Cardiac fibroblast (primary cell): ENCODE measurements around the gene LITAFD.

Experiments used
- DNase-seq, 2 donors: peaks; one replicate each; pipeline versions ENCODE4 v3.0.0 to v3.0.0-alpha.2; 2010; ENCODE audit warnings: low read depth in 2 of 2
- H3K4me3 ChIP-seq, 2 donors: replicated peaks in 1 of 2; 1 replicate in 1 of 2; 2 replicates in 1 of 2; pipeline ENCODE4 v1.5.1; 2011; ENCODE audit warnings: low read depth in 2 of 2, low read length in 2 of 2, mild to moderate bottlenecking in 2 of 2, moderate library complexity in 1 of 2
- CTCF ChIP-seq: IDR thresholded peaks from one replicate; pipeline ENCODE4 v1.5.1; 2011; ENCODE audit warnings: low read depth, mild to moderate bottlenecking, low read length, inconsistent platforms

LITAFD gene

GRCh38 chr16:8885674-8886592, 3.8 kb downstream of the LITAFD start:
- peak; percentile 17 for TF ChIP-seq CTCF
- peak; percentile 42 to 50 for DNase-seq

GRCh38 chr16:8886593-8887430, 4.7 kb downstream of the LITAFD start:
- no peak for TF ChIP-seq CTCF
- DNase-seq, result no peak
- H3K4me3 ChIP-seq, result no peak overlapping the region

More at GRCh38 chr16:8885674-8886592, 3.8 kb downstream of the LITAFD start:
- H3K4me3 ChIP-seq, result no peak overlapping the region

- no peak overlapping the region for H3K4me3 ChIP-seq
- no peak for DNase-seq
Measured at GRCh38 chr16:8887431-8887765, 5.2 kb downstream of the LITAFD start.

GRCh38 chr16:8887952-8888560, 5.9 kb downstream of the LITAFD start:
- no peak overlapping the region for H3K4me3 ChIP-seq
- peak in 1 of 2 donors; percentile 74 for DNase-seq
- no peak for TF ChIP-seq CTCF

More at GRCh38 chr16:8887431-8887765, 5.2 kb downstream of the LITAFD start:
- TF ChIP-seq CTCF, result no peak

GRCh38 chr16:8888951-8889892, 7.1 kb downstream of the LITAFD start:
- DNase-seq, result no peak
- no peak for TF ChIP-seq CTCF
- H3K4me3 ChIP-seq, result no peak overlapping the region
